ENCODE measurements around the gene IARS2. TPM values are rescaled to one million over a fixed set of nuclear protein-coding genes. Genes with fewer than 3 reads are reported as not detected.
A peak's percentile ranks its signal among the peaks of the same experiment; 100 is the strongest.

IARS2 gene
- total and polyA plus RNA-seq, 2 donors (not counting 1 experiment from before 2014, with no cell fraction given): 8.8 to 35.6 TPM

DNA sequence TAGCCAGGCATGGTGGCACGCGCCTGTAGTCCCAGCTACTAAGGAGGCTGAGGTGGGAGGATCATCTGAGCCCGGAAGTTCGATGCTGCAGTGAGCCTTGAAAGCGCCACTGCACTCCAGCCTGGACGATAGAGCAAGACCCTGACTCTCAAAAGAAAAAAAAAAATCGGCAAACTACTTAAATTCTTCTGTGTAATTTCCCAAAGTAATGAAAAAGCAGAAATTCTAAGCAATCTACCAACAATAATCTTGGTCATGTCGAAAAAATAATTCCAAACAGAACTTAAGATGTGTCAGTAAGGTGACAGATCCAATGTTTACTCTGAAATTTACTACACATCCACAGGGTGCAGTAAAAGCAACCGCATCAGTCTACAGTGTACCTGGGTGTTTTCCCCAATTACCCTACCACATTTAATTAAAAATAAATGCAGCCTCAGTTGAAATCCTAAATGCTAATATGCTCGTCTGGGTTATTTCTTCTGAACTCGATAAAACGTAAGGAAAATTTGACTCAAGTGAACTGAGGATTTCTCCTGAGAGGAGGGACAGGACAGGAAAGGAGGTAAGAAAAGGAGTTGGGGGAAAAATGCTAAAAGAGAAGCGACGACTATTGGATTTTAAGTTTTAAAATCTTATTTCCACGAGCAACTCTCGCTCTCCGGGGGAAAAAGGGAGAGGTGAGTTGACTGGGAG lies 48.4 kb upstream of the IARS2 start:
- ChIA-PET POLR2A (no interaction called here), CTCF (interaction anchor here (0.7 to 1.0 kb wide), 4 partner anchors 45 to 64 kb away, joined by 3 to 5 read pairs (median 3); partner anchors contain the start of gene IARS2)
- Histone ChIP-seq H3K36me3 (replicated peaks in 1 of 2; ENCODE audit: control extremely low read depth in 1 of 2, control insufficient read depth in 1 of 2, extremely low read depth in 1 of 2, insufficient read depth in 2 of 2, low read length in 1 of 2) (peaks cover 0 to 3% of the 10 kb centered on the region in 2 experiments), H3K9me3 (ENCODE audit: control extremely low read depth in 1 of 3, control insufficient read depth in 2 of 3, insufficient read depth in 1 of 3, low read length in 2 of 3) (no peaks in the 10 kb centered on the region), H4K20me1 (ENCODE audit: control insufficient read depth, insufficient read depth, low read length, poor library complexity, severe bottlenecking) (no peaks in the 10 kb centered on the region), H3K4me1 (ENCODE audit: control insufficient read depth in 2 of 2, insufficient read depth in 2 of 2, low read length in 2 of 2) (peaks cover 9 to 16% of the 10 kb centered on the region in 2 donors), H3K79me2 (ENCODE audit: control insufficient read depth, insufficient read depth, low read length) (peaks cover 53% of the 10 kb centered on the region), H3K4me3 (ENCODE audit: control extremely low read depth in 1 of 5, extremely low read depth in 1 of 5, insufficient read depth in 1 of 5, low read depth in 2 of 5, low read length in 4 of 5) (peak overlapping the region; percentile 71 to 97 (median 94)), H3K4me2 (replicated peaks; ENCODE audit: low read depth, low read length, poor library complexity, severe bottlenecking) (peak overlapping the region; percentile 79), H3K27me3 (replicated peaks in 1 of 4; ENCODE audit: control extremely low read depth in 1 of 4, control insufficient read depth in 3 of 4, insufficient read depth in 4 of 4, low read length in 3 of 4) (no peaks in the 10 kb centered on the region), H2AFZ (ENCODE audit: insufficient read depth, low read depth, low read length, poor library complexity, severe bottlenecking) (peak overlapping the region; percentile 95), H3K27ac (ENCODE audit: low read length in 2 of 2) (peak overlapping the region; percentile 64 to 83), H3K9ac (ENCODE audit: low read length) (peak overlapping the region; percentile 92)
- H3K9me3 Mint-ChIP-seq (ENCODE audit: insufficient read depth): no peaks in the 10 kb centered on the region
- no peak for ATAC-seq (ENCODE audit: low read depth)
- peak; percentile 20 for DNase-seq
- peaks cover 27% of the 10 kb centered on the region for H3K4me1 Mint-ChIP-seq
- H3K27ac Mint-ChIP-seq: peak overlapping the region; percentile 90
- TF ChIP-seq EZH2 (IDR thresholded peaks at IDR 0.05; ENCODE audit: borderline replicate concordance, insufficient read depth, low read depth, low read length, poor library complexity, severe bottlenecking): no peak
- TF ChIP-seq, protein P1, sequence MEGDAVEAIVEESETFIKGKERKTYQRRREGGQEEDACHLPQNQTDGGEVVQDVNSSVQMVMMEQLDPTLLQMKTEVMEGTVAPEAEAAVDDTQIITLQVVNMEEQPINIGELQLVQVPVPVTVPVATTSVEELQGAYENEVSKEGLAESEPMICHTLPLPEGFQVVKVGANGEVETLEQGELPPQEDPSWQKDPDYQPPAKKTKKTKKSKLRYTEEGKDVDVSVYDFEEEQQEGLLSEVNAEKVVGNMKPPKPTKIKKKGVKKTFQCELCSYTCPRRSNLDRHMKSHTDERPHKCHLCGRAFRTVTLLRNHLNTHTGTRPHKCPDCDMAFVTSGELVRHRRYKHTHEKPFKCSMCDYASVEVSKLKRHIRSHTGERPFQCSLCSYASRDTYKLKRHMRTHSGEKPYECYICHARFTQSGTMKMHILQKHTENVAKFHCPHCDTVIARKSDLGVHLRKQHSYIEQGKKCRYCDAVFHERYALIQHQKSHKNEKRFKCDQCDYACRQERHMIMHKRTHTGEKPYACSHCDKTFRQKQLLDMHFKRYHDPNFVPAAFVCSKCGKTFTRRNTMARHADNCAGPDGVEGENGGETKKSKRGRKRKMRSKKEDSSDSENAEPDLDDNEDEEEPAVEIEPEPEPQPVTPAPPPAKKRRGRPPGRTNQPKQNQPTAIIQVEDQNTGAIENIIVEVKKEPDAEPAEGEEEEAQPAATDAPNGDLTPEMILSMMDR (IDR thresholded peaks at IDR 0.05): no peak
- H3K4me3 Mint-ChIP-seq: peak overlapping the region; percentile 90
- no peaks in the 10 kb centered on the region for H3K27me3 Mint-ChIP-seq
- intact Hi-C loops (cut with micrococcal nuclease): loop anchor here (1.0 to 5.0 kb wide), 5 partner anchors 44 to 873 kb away; partner anchors contain the start of genes BPNT1, IARS2, LYPLAL1 and RAB3GAP2
- 63% methylated on average over 5 of the region's 17 CpGs for WGBS (ENCODE audit: insufficient coverage)
